LNCAP (cell line): ENCODE data around the gene LAYN.

Experiments
- CTCF ChIP-seq: fragments of 450-650 bp; IDR thresholded peaks from 2 replicates; pipeline ENCODE4 v1.5.1; 2017; ENCODE audit warnings: mild to moderate bottlenecking

Gene LAYN

GRCh38 chr11:111531687-111532364, 8.7 kb upstream of the LAYN start:
- no peak for TF ChIP-seq CTCF

- TF ChIP-seq CTCF: no peak
Measured at GRCh38 chr11:111532365-111532709, 8.2 kb upstream of the LAYN start.

GRCh38 chr11:111535281-111535680, 5.2 kb upstream of the LAYN start:
- TF ChIP-seq CTCF: no peak

- no peak for TF ChIP-seq CTCF
Measured at GRCh38 chr11:111537336-111537860, 3.1 kb upstream of the LAYN start.

GRCh38 chr11:111538407-111539114, 2.0 kb upstream of the LAYN start:
- no peak for TF ChIP-seq CTCF

GRCh38 chr11:111539426-111540113, 950 bp upstream of the LAYN start:
- TF ChIP-seq CTCF: no peak

- TF ChIP-seq CTCF: no peak
Measured at GRCh38 chr11:111540937-111541253, 375 bp downstream of the LAYN start.
